OCI-LY3 (cell line): ENCODE measurements around the gene SAMD10.

Source experiments
- EZH2phosphoT487 ChIP-seq: fragments of 200-600 bp; shearing (Covaris generic); IDR thresholded peaks from 2 replicates; pipeline ENCODE4 v1.6.1; 2018; ENCODE audit warnings: antibody characterized with exemption, mixed run types, low read depth
- TF ChIP-seq, protein P1 (sequence below): fragments of 200-600, 300-600 bp; sonication (generic); IDR thresholded peaks from 2 replicates; pipeline ENCODE4 v1.5.1; 2014; ENCODE audit warnings: antibody characterized with exemption, low read length, low read depth

DNA sequence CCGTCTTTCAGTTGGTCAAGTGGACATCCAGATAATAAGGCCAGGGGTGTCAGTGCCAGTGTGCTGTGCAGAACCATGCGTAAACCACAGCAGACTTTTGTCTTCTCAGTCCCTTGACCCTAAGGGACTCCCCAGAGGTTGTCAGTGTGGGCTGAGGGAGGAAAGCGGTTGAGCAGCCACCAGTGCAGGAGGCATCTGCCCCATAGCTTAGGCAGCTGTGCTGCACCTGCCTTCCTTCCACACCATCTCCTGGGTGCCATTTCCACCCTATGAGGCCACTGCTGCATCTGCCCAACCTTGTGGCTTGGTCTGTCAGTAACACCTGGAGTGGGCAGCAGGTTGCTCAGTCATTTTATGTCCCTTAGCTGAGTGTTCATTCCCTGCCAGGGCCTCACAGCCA is 27.5 kb upstream of the SAMD10 start:
- TF ChIP-seq, protein P1, sequence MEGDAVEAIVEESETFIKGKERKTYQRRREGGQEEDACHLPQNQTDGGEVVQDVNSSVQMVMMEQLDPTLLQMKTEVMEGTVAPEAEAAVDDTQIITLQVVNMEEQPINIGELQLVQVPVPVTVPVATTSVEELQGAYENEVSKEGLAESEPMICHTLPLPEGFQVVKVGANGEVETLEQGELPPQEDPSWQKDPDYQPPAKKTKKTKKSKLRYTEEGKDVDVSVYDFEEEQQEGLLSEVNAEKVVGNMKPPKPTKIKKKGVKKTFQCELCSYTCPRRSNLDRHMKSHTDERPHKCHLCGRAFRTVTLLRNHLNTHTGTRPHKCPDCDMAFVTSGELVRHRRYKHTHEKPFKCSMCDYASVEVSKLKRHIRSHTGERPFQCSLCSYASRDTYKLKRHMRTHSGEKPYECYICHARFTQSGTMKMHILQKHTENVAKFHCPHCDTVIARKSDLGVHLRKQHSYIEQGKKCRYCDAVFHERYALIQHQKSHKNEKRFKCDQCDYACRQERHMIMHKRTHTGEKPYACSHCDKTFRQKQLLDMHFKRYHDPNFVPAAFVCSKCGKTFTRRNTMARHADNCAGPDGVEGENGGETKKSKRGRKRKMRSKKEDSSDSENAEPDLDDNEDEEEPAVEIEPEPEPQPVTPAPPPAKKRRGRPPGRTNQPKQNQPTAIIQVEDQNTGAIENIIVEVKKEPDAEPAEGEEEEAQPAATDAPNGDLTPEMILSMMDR: no peak
- no peak for TF ChIP-seq EZH2phosphoT487
